Testis (tissue), 3 donors: Measurements from ENCODE around the gene PPP1R37. TPM values are rescaled to one million over a fixed set of nuclear protein-coding genes. Genes with fewer than 3 reads are reported as not detected.

Experiments
- DNase-seq: peaks from one replicate; pipeline ENCODE4 v3.0.0-alpha.2; 2019
- H3K27ac ChIP-seq, 2 donors: fragments of 200-600 bp; sonication (generic); one replicate each; pipeline ENCODE4 v1.5.1; 2019
- H3K27me3 ChIP-seq: fragments of 200-600 bp; sonication (generic); one replicate; pipeline ENCODE4 v1.5.1; 2019
- H3K36me3 ChIP-seq: fragments of 200-600 bp; sonication (generic); one replicate; pipeline ENCODE4 v1.5.1; 2017; ENCODE audit warnings: low read depth; ENCODE audit errors: missing control alignments
- H3K4me1 ChIP-seq: fragments of 200-600 bp; sonication (generic); one replicate; pipeline ENCODE4 v1.5.1; 2019
- H3K4me3 ChIP-seq, 2 donors: fragments of 200-600 bp; sonication (generic); one replicate each; pipeline ENCODE4 v1.5.1; 2017 to 2019
- H3K9me3 ChIP-seq: fragments of 200-600 bp; sonication (generic); one replicate; pipeline ENCODE4 v1.5.1; 2017
- CTCF ChIP-seq, 3 experiments: fragments of 450-650 bp in 2 of 3; fragments of 200-600 bp in 1 of 3; sonication (generic) in 1 of 3; IDR thresholded peaks; one replicate each; pipeline ENCODE4 v1.5.1; 2016 to 2019; ENCODE audit warnings: antibody characterized with exemption in 3 of 3, mild to moderate bottlenecking in 2 of 3, moderate library complexity in 1 of 3
- POLR2A ChIP-seq: fragments of 450-650 bp; IDR thresholded peaks from one replicate; pipeline ENCODE4 v1.6.1; 2017; ENCODE audit warnings: antibody characterized with exemption, mild to moderate bottlenecking, moderate library complexity
- WGBS, 2 donors: methylation state at CpG; one replicate each; pipeline ENCODE4 v1.1.5; 2018; 5-methylcytosine and 5-hydroxymethylcytosine counted together
- intact Hi-C: fragments of 100-400 bp; cut with DNase I; formaldehyde crosslinking; loops from one replicate; pipeline ENCODE4 v1.15.1; 2023; ENCODE audit warnings: low total_unique reads
- polyA plus RNA-seq: library from polyadenylated mRNA; stranded (reverse); fragments of 350-450 nt; fragmentation: Illumina TruSeq; extraction: RNeasy Lipid Tissue Mini Kit (QIAGEN cat#74804); gene quantifications from one replicate; pipeline ENCODE4 v1.2.3, GENCODE V29; 2014; ENCODE audit warnings: low read depth, low replicate concordance; ENCODE audit not compliant: insufficient read depth
- total RNA-seq, 2 donors: library from RNA; depleted of rRNA; stranded (reverse); fragments of >200 nt; gene quantifications; one replicate each; pipeline ENCODE4 v1.2.3, GENCODE V29; 2016

Gene PPP1R37
- total and polyA plus RNA-seq, 3 donors from 2014 or later: 28.5 to 83.0 (median 82.5) TPM

- H3K9me3 ChIP-seq: no peaks in the 10 kb centered on the region
- H3K4me1 ChIP-seq: no peaks in the 10 kb centered on the region
- no peak for DNase-seq
- no peak overlapping the region for H3K27ac ChIP-seq
- intact Hi-C loops: no loop called here
- H3K36me3 ChIP-seq: no peaks in the 10 kb centered on the region
- H3K27me3 ChIP-seq: no peaks in the 10 kb centered on the region
- no peak for TF ChIP-seq POLR2A
- TF ChIP-seq CTCF (IDR thresholded peaks at IDR 0.05): no peak
- 77 to 84% methylated on average over 5 of the region's 5 CpGs for WGBS, 2 donors
- H3K4me3 ChIP-seq: no peak overlapping the region
These were observed 17.9 kb downstream of the PPP1R37 start for GRCh38 chr19:45110851-45111266.

DNA sequence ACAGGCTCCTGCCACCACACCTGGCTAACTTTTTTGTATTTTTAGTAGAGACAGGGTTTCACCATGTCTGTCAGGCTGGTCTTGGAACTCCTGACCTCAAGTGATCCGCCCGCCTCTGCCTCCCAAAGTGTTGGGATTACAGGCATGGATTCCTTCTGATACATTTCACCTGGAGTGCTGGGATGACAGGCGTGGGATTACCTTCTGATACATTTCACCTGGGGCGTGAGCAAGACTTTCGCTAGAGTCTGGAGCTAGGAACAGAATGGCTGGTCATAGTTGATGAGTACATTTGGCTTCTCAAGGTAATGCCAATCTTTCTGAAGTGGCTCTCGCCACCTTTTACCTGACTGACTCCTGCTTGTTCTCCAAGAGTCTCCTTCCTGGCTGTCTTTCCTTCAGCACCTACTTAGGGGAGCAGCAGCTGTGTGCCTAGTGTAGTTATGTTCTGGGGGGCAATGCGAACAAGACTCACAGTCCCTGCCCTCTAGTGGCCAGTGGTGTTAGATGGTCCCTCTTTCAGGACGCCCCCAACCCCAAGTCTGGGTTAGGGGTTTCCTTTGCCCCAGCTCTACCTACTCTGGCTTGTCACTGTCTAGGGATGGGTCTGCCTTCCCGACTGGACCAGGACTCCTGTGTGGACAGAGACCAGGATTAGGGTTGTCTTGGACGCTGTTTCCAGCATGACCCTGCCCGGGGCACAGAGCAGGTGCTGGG, 19.3 kb downstream of the PPP1R37 start:
- no peak for TF ChIP-seq POLR2A
- Histone ChIP-seq H3K4me3 (no peak overlapping the region), H3K9me3 (no peaks in the 10 kb centered on the region), H3K27me3 (no peaks in the 10 kb centered on the region), H3K27ac (no peak overlapping the region), H3K4me1 (no peaks in the 10 kb centered on the region), H3K36me3 (no peaks in the 10 kb centered on the region)
- no peak for DNase-seq
- intact Hi-C loops: no loop called here
- 95 to 96% methylated on average over 11 of the region's 11 CpGs for WGBS, 2 donors

DNA sequence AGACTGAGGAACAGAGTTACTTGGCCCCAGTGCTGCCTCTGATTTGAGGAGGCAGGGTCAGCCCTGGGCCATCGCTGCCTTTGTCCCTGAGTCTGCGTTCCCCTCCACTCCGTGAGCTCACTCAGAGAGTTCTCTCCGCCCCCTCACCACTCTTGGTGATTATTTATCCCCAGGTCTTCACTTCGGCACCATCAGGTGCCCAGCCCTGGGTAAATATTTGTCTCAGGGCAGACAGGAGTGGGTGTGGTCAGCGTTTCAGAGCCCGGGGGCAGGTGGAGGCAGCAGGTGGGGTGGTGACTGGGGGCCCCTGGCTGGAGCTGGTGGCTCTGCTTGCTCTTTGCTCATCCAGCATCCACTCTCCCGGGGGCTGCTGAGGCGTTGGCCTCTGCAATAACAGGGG, 20.6 kb downstream of the PPP1R37 start:
- Histone ChIP-seq H3K36me3 (no peaks in the 10 kb centered on the region), H3K4me1 (no peaks in the 10 kb centered on the region), H3K27ac (no peak overlapping the region), H3K9me3 (no peaks in the 10 kb centered on the region), H3K27me3 (no peaks in the 10 kb centered on the region), H3K4me3 (no peak overlapping the region)
- no peak for DNase-seq
- TF ChIP-seq POLR2A (no peak), CTCF (IDR thresholded peaks at IDR 0.05) (no peak)
- intact Hi-C loops: no loop called here
- WGBS, 2 donors: 76 to 82% methylated on average over 8 to 9 of the region's 9 CpGs

- no peaks in the 10 kb centered on the region for H3K27me3 ChIP-seq
- DNase-seq: no peak
- no peaks in the 10 kb centered on the region for H3K9me3 ChIP-seq
- 74 to 92% methylated on average over 4 of the region's 4 CpGs for WGBS, 2 donors
- no peak for TF ChIP-seq POLR2A
- no peak for TF ChIP-seq CTCF (IDR thresholded peaks at IDR 0.05)
- H3K4me1 ChIP-seq: no peaks in the 10 kb centered on the region
- no peak overlapping the region for H3K27ac ChIP-seq
- H3K4me3 ChIP-seq: no peak overlapping the region
- H3K36me3 ChIP-seq: no peaks in the 10 kb centered on the region
- intact Hi-C loops: no loop called here
These were observed 21.1 kb downstream of the PPP1R37 start for GRCh38 chr19:45114116-45114515.

DNA sequence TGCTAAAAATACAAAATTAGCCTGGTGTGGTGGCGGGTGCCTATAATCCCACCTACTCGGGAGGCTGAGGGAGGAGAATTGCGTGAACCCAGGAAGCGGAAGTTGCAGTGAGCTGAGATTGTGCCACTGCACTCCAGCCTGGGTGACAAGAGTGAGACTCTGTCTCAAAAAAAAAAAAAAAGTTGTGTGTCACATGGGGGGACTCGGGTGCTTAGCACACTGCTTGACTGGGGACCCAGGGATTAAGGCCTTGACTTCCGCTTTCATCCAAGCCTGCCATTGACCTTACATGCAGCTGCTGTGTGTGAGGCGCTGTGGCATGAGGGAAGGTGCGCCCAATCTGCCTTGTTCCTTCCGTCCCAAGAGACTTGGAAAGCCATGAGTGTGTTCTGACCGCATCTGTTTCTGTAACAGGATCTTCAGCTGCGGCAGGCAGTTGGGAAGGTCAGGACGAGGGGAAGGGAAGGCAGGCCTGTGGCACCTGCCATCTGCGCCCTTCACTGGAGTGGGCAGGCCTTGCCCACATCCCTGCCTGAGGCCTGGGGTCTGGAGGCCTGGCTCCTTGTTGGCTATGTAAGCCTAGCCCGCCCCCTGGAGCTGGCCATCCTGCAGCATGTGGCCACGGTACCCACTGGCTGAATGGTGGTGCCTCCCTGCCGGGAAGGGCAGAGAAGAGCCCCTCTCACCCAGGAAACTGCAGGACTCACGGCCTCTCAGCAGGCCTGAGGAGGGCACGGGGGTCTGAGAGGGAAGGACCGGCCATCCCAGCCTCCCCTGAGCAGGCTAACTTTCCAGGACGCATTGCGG, 23.0 kb downstream of the PPP1R37 start:
- no peaks in the 10 kb centered on the region for H3K9me3 ChIP-seq
- no peak overlapping the region for H3K27ac ChIP-seq
- H3K36me3 ChIP-seq: no peaks in the 10 kb centered on the region
- DNase-seq: no peak
- H3K4me1 ChIP-seq: no peaks in the 10 kb centered on the region
- intact Hi-C loops: no loop called here
- WGBS, 2 donors: 92 to 93% methylated on average over 12 to 21 of the region's 21 CpGs
- TF ChIP-seq CTCF (IDR thresholded peaks at IDR 0.05): no peak
- TF ChIP-seq POLR2A: no peak
- no peak overlapping the region for H3K4me3 ChIP-seq
- H3K27me3 ChIP-seq: no peaks in the 10 kb centered on the region
